ENCODE data around the gene CHST11. TPM values are rescaled to one million over a fixed set of nuclear protein-coding genes. Genes with fewer than 3 reads are reported as not detected.
A peak's percentile ranks its signal among the peaks of the same experiment; 100 is the strongest.

CHST11 gene
- total RNA-seq (ENCODE audit: low replicate concordance) = 10.8 and 13.4 TPM in 2 replicates

DNA sequence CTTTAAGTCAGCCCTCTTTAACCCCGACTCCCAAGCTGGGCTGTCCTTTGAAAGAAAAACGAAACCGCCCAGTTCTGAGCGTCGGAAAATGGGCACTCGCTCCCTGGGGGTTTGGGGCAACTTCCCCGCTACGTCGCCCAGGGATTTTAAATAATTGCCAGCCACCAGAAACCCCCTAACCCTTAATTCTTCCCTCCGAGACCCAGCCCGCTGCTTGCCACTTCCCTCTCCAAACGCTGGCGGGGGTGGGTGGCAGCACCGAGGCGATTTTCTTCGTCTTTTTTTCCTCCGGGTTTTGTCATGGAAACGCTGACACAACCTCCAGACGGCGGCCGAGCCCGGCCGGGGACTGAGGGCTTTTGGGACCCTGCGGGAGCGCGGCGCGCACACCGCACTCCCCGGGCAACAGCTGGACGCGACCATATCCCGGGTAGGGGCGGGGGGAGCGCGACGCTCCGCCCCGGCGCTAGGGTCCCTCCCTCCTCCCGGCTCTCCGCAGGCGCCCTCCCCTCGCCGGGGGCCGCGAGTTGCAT, at the start of gene CHST11:
Gene CHST11 (plus strand): TSS at position 532 of the 533 bp plus-strand sequence.
- TF ChIP-seq, protein P1, sequence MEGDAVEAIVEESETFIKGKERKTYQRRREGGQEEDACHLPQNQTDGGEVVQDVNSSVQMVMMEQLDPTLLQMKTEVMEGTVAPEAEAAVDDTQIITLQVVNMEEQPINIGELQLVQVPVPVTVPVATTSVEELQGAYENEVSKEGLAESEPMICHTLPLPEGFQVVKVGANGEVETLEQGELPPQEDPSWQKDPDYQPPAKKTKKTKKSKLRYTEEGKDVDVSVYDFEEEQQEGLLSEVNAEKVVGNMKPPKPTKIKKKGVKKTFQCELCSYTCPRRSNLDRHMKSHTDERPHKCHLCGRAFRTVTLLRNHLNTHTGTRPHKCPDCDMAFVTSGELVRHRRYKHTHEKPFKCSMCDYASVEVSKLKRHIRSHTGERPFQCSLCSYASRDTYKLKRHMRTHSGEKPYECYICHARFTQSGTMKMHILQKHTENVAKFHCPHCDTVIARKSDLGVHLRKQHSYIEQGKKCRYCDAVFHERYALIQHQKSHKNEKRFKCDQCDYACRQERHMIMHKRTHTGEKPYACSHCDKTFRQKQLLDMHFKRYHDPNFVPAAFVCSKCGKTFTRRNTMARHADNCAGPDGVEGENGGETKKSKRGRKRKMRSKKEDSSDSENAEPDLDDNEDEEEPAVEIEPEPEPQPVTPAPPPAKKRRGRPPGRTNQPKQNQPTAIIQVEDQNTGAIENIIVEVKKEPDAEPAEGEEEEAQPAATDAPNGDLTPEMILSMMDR (IDR thresholded peaks at IDR 0.05; ENCODE audit: insufficient read depth, low read length) = peak; percentile 43
- peak; percentile 85 for DNase-seq (ENCODE audit: low read depth)
- peak within 1 kb of the TSS; percentile 88 for H3K4me3 ChIP-seq (ENCODE audit: low read depth, low read length)

DNA sequence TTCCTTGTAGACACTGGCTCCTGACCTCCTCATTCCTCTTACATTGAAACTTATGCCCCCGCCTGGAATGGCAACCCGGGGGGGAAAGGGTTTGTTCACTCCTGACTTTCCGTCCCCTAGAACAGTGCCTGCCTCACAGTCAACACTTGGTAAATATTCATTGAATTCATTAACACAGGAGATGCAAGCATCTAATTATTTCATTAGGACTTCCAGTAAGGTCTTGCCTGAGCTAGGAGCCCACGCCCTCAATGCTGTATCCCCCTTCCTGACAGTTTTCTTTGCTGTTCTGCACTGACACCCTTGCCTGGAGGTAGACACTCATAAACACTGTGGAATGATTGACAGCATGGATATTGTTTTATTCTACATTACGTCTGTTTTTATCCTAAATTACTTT, 49.3 kb upstream of the CHST11 start:
- H3K4me3 ChIP-seq (ENCODE audit: low read depth, low read length) = no peak overlapping the region
- no peak for DNase-seq (ENCODE audit: low read depth)
- TF ChIP-seq, protein P1 (IDR thresholded peaks at IDR 0.05; ENCODE audit: insufficient read depth, low read length) = no peak

DNA sequence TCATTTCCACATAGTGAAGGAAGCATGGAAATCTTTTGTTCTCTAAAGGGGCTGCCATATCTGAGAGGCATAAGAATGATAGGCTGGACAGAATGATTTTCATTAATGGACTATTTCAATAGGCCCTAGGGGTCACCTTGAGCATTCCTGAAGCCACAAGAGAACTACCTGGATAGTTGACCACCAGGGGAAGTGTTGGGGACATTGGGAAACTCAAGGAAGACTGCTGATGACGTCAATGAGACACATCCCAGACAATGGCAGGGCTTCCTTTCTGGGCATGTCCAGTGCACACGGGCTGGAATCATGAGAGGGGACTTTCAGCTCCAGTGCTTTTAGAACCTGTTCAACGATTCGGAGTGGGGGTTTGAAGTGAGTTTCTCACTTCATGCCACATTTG, 48.8 kb upstream of the CHST11 start:
- DNase-seq (ENCODE audit: low read depth) = no peak
- H3K4me3 ChIP-seq (ENCODE audit: low read depth, low read length) = no peak overlapping the region
- TF ChIP-seq, protein P1 (IDR thresholded peaks at IDR 0.05; ENCODE audit: insufficient read depth, low read length) = no peak

DNA sequence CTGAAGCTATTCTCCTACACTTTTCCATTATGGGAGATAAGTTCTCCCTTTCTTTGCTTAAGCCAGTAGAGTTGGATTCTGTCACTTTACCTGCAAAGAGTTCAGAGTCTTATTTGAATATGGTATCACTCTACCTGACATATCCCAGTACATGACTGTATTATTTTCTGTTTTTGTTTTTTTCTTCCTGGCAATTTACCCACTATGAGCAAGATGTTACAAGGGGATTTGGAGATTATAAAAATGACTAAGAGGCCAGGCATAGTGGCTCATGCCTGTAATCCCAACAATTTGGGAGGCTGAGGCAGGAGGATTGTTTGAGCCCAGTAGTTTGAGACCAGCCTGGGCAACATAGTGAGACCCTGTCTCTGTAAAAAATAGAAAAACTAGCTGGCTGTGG, 46.4 kb upstream of the CHST11 start:
- TF ChIP-seq, protein P1 (IDR thresholded peaks at IDR 0.05; ENCODE audit: insufficient read depth, low read length) = no peak
- H3K4me3 ChIP-seq (ENCODE audit: low read depth, low read length) = no peak overlapping the region
- DNase-seq (ENCODE audit: low read depth) = peak; percentile 27

DNA sequence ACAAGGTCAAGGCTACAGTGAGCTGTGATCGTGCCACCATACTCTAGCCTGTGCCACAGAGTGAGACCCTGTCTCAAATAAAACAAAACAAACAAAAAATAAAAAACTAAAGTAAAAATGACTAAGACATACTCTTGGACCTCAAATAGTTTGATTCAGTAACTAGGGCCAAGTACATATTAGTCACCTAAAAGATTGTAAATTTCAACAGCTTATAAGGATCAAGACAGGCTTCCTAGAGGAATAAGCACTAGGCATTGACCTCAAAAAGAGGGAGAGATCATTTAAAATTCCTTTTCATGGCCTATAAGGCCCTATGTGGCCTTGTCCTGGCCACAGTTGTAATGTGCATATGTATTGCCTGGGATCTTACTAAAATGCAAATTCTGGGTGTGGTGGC, 46.0 kb upstream of the CHST11 start:
- DNase-seq (ENCODE audit: low read depth) = peak; percentile 61
- H3K4me3 ChIP-seq (ENCODE audit: low read depth, low read length) = no peak overlapping the region
- TF ChIP-seq, protein P1 (IDR thresholded peaks at IDR 0.05; ENCODE audit: insufficient read depth, low read length) = no peak

DNA sequence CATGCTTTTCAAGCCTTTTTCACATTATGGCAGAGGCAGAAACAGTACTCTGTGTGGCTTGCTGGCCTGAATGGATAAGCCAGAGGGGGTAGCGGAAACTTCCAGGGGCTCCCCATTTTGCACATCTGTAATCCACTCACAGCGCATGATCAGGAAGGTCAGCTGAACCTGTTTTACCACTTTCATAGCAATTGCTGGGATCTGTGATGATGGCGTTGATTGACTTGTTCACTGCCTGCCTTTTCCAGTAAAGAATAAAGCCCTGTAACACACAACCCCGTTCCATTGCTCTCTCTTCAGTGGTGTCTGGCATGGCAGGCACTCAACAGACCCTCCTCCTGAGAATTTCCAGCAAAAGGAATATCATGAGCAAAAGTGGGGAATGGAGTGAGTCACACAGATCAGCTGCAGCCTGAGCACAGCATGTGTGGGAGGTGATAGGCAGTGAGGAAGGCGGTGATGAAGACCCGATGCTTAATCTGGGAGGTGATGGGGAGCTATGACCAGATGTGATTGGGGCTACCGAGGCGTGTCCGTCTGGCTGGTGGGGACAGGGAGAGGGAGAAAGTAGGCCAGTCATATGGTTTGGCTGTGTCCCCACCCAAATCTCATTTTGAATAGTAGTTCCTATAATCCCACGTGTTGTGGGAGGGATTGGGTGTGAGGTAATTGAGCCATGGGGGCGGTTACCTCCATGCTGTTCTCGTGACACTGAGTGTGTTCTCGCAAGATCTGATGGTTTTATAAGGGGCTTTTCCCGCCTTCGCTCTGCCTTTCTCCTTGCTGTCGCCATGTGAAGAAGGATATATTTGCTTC, 44.7 kb upstream of the CHST11 start:
- TF ChIP-seq, protein P1 (IDR thresholded peaks at IDR 0.05; ENCODE audit: insufficient read depth, low read length) = no peak

More for the DNA sequence above, 44.7 kb upstream of the CHST11 start:
- DNase-seq (ENCODE audit: low read depth) = no peak
- no peak overlapping the region for H3K4me3 ChIP-seq (ENCODE audit: low read depth, low read length)
